GM19240 (cell line): ENCODE measurements around the gene STKLD1.
A peak's percentile ranks its signal among the peaks of the same experiment; 100 is the strongest.
"Not testable (repeated sequence)": the region's sequence is repeated elsewhere in the genome, so short reads cannot be mapped to it uniquely, and the experiment has no call there.

ENCODE experiments used
- DNase-seq: peaks from one replicate; pipeline ENCODE4 v3.0.0; 2011; ENCODE audit warnings: low spot score; ENCODE audit not compliant: insufficient read length

STKLD1 gene

DNA sequence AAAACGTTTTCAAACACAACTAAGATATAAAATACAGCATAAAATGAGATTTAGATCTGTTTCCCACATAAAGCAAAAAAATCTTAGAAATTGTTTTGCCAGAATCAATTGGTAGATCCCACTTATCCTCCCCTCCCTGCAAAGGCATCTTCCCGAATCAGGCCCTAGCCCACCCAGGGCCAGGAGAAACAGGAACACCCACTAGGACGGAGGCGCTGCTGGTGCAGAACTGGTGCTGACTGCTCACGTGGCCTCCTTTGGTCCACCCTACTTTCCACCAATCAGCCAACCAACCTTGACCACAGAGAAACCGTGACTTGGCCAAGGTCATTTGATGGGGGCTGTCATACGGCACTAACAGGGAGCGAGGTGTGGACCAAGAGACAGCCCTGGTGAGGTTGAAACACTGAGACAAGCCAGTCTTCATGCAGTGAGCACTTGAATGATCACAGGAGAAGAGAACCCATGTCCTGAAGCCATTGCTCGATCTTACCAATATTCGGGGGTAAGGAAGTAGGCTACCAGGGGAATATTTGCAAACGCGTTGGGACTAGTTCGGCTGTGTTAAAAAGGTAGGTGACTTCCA lies 14.6 kb upstream of the STKLD1 start:
- DNase-seq, result no peak

- DNase-seq, result no peak
Observed at GRCh38 chr9:133362359-133363044, 13.7 kb upstream of the STKLD1 start.

DNA sequence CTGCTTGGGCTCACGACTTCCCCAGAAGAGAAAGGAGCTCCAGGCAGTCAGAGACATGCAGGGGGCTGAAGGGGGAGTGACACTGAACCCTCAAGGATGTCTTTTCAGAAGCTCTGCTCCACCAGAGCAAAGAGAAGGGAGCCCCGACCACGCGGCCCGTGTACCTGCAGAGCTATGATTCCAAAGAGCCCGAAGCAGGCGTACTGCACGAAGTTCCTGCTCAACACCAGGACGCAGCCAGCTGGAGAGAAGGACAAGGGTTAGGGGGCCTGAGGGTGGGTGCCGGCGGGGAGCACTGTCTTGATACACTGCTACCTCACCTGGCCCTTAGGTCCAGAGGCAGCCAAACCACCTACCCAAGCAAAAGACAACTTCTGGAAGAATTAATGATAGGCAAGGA lies 9.7 kb upstream of the STKLD1 start:
- no peak for DNase-seq

GRCh38 chr9:133367221-133367620 lies 8.9 kb upstream of the STKLD1 start:
- DNase-seq, result no peak

- DNase-seq, result no peak
Observed at GRCh38 chr9:133367778-133368177, 8.4 kb upstream of the STKLD1 start.

- DNase-seq, result no peak
Observed at GRCh38 chr9:133368249-133368881, 7.8 kb upstream of the STKLD1 start.

DNA sequence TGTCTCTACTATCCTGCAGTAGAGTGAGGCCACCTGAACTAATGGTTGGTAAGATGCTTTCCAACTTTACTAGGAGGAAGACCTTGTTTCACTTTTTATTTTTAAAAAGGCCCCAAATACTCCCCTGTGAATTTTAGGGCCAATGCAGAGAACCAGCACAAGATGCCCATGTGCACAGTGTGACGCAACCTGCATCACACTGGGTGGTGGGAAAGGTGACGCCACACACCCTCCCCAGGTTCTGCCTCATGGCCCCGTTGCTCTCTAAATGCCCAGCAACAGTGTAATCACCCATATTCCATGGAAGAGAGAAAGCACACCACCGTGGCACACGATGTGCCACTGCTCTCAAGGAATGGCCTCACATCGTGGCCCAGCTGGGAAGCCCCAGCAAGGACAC lies 6.7 kb upstream of the STKLD1 start:
- DNase-seq, result no peak

- no peak for DNase-seq
Observed at GRCh38 chr9:133369933-133370332, 6.2 kb upstream of the STKLD1 start.

- no peak for DNase-seq
Observed at GRCh38 chr9:133370685-133371084, 5.5 kb upstream of the STKLD1 start.

GRCh38 chr9:133371261-133371711 lies 4.9 kb upstream of the STKLD1 start:
- no peak for DNase-seq

GRCh38 chr9:133372144-133372543 lies 4.0 kb upstream of the STKLD1 start:
- no peak for DNase-seq

- no peak for DNase-seq
Observed at GRCh38 chr9:133374612-133375115, 1.5 kb upstream of the STKLD1 start.

GRCh38 chr9:133375116-133375723 lies 946 bp upstream of the STKLD1 start:
- DNase-seq, result peak; percentile 45

DNA sequence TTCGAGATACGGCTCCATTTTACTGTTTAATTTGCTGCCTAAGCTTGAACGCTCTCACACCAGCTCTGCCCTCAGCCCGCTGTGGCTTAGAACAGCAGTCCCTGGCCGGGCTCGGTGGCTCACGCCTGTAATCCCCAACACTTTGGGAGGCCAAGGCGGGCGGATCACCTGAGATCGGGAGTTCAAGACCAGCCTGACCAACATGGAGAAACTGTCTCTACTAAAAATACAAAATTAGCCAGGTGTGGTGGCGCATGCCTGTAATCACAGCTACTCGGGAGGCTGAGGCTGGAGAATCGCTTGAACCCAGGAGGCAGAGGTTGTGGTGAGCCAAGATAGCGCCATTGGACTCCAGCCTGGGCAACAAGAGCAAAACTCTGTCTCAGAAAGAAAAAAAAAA lies 1.1 kb downstream of the STKLD1 start:
- not testable (repeated sequence) for DNase-seq

GRCh38 chr9:133377721-133378216 lies 1.6 kb downstream of the STKLD1 start:
- no peak for DNase-seq

DNA sequence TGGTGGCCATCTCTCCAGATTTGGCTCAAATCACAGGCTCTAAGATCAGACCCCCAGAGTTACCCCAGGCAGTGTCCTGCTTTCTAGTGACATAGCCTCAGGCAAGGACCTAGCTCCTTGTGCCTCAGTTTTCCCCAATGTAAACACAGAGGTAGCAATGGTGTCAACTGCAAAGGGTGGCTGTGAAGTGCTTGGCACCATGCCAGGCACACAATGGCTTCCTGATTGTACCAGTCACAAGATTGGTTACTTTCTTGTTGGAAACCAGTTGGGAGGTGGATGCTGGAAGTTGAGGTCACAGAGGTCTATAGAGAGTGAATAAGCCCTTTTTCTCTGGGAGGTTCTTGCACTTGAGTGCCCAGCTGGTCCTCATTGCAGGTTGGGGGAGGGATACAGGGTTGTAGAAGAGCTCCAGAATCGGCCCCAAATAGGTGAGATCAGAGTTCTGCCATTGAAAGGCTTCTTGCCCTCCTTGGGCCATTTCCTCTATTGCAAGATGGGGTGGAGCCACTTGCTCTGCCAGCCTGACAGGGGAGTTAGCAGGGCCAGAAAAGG lies 2.3 kb downstream of the STKLD1 start:
- no peak for DNase-seq

GRCh38 chr9:133379153-133380086 lies 3.3 kb downstream of the STKLD1 start:
- DNase-seq, result no peak

DNA sequence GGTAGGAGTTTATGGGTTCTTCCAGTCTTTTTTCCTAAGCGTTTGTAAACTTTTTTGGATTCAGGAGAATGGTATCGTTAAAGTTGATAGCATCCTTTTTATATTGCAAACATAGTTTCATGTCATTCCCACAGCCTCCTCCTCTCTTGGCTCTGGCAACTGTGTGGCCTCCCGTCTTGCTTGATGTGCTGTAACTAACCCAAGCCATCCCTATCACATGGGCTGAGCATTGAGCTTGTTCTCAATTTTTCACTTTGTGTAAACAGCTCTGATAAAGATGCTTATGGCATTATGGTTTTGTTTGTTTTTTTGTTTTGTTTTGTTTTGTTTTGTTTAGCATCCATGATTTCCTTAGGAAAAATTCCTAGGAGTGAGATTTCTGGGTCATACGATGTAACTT lies 4.6 kb downstream of the STKLD1 start:
- DNase-seq, result no peak

GRCh38 chr9:133382507-133383141 lies 6.5 kb downstream of the STKLD1 start:
- DNase-seq, result no peak

- no peak for DNase-seq
Observed at GRCh38 chr9:133383438-133383837, 7.3 kb downstream of the STKLD1 start.
